Tibial nerve (tissue), 4 donors: ENCODE data around the gene TNS3. TPM values are rescaled to one million over a fixed set of nuclear protein-coding genes. Genes with fewer than 3 reads are reported as not detected.

Source experiments
- DNase-seq, 2 donors: peaks; one replicate each; pipeline ENCODE4 v3.0.0-alpha.2; 2019; ENCODE audit warnings: low spot score in 2 of 2
- H3K27ac ChIP-seq, 4 donors: fragments of 200-600 bp; sonication (generic) in 3 of 4; one replicate each; pipeline ENCODE4 v1.5.1; 2017 to 2019; ENCODE audit warnings: mild to moderate bottlenecking in 1 of 4
- H3K27me3 ChIP-seq, 2 donors: fragments of 200-600 bp; sonication (generic) in 1 of 2; one replicate each; pipeline versions ENCODE4 v1.5.1 to v1.6.0; 2017 to 2019
- H3K36me3 ChIP-seq, 3 donors: fragments of 200-600 bp; sonication (generic); one replicate each; pipeline ENCODE4 v1.5.1; 2018 to 2019
- H3K4me1 ChIP-seq, 4 donors: fragments of 200-600 bp; sonication (generic) in 3 of 4; one replicate each; pipeline ENCODE4 v1.5.1; 2017 to 2019
- H3K4me3 ChIP-seq, 4 donors: fragments of 200-600 bp; sonication (generic) in 3 of 4; one replicate each; pipeline ENCODE4 v1.5.1; 2017 to 2019; ENCODE audit warnings: mild to moderate bottlenecking in 1 of 4, moderate library complexity in 1 of 4
- H3K9me3 ChIP-seq, 4 donors: fragments of 200-600 bp; sonication (generic) in 3 of 4; one replicate each; pipeline ENCODE4 v1.5.1; 2017 to 2019
- EP300 ChIP-seq, 2 donors: sonication (generic); formaldehyde crosslinking; IDR thresholded peaks; one replicate each; pipeline ENCODE4 v1.6.1; 2017; ENCODE audit warnings: antibody characterized with exemption in 2 of 2, mild to moderate bottlenecking in 1 of 2
- POLR2A ChIP-seq, 2 donors: fragments of 450-650 bp; IDR thresholded peaks; one replicate each; pipeline ENCODE4 v1.6.1; 2017; ENCODE audit warnings: antibody characterized with exemption in 2 of 2, mild to moderate bottlenecking in 2 of 2, moderate library complexity in 2 of 2
- WGBS, 2 donors: methylation state at CpG; one replicate each; pipeline ENCODE4 v1.1.5; 2018; 5-methylcytosine and 5-hydroxymethylcytosine counted together
- total RNA-seq, 4 donors: library from RNA; depleted of rRNA; stranded (reverse); fragments of >200 nt; gene quantifications; one replicate each; pipeline ENCODE4 v1.1.0, GENCODE V29; 2016
- TF ChIP-seq, protein P1 (sequence below), 5 experiments: fragments of 200-600 bp in 3 of 5; fragments of 450-650 bp in 2 of 5; sonication (generic) in 3 of 5; IDR thresholded peaks; one replicate each; pipeline ENCODE4 v1.5.1; 2016 to 2019; ENCODE audit warnings: antibody characterized with exemption in 5 of 5, mild to moderate bottlenecking in 3 of 5, moderate library complexity in 2 of 5

The TNS3 gene
- total RNA-seq, 4 donors from 2014 or later: 118 to 142 (median 133) TPM

DNA sequence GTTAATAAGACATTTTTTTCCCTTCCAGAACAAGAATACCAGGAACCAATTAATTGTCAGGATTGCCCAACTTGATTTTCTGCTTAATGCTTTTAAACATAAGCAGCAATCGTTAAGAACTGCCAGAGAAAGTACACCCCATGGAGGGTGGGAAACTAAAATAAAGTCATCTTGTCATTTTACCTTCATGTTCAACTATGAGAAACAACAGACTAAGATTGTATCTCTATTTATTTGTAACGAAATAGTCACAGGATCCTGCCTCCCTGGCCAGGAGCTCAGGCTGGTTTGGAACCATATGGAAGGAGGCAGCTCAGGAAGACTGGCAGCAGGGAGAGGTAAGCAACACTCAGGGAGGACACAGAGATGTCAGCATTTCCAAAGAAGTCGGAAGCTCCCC lies 129.6 kb downstream of the TNS3 start:
- H3K4me1 ChIP-seq: peaks cover 0 to 65% (median 20%) of the 10 kb centered on the region in 4 donors
- 84 to 87% methylated on average over 3 of the region's 3 CpGs for WGBS, 2 donors

DNA sequence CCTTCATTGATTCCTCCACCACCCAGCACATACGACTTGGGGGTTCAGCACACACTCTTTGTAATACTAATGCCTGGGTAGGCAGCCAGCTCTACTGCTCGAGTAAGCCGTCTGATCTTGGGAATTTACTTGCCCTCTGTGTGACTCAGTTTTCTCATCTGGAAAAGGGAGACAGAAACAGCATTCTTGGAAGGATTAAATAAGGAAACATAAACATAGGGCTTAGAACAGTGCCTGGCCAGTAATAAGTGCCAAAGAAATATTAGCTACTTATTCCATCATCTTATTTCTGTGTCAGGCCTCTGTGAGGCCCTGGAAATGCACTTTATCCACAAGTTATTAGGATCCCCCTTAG lies 130.1 kb downstream of the TNS3 start:
- DNase-seq: no peak
- TF ChIP-seq EP300 (IDR thresholded peaks at IDR 0.05) (no peak), POLR2A (IDR thresholded peaks at IDR 0.05) (no peak)
- TF ChIP-seq, protein P1, sequence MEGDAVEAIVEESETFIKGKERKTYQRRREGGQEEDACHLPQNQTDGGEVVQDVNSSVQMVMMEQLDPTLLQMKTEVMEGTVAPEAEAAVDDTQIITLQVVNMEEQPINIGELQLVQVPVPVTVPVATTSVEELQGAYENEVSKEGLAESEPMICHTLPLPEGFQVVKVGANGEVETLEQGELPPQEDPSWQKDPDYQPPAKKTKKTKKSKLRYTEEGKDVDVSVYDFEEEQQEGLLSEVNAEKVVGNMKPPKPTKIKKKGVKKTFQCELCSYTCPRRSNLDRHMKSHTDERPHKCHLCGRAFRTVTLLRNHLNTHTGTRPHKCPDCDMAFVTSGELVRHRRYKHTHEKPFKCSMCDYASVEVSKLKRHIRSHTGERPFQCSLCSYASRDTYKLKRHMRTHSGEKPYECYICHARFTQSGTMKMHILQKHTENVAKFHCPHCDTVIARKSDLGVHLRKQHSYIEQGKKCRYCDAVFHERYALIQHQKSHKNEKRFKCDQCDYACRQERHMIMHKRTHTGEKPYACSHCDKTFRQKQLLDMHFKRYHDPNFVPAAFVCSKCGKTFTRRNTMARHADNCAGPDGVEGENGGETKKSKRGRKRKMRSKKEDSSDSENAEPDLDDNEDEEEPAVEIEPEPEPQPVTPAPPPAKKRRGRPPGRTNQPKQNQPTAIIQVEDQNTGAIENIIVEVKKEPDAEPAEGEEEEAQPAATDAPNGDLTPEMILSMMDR (IDR thresholded peaks at IDR 0.05): no peak
- 38 to 44% methylated on average over 3 of the region's 3 CpGs for WGBS, 2 donors
- Histone ChIP-seq H3K36me3 (no peaks in the 10 kb centered on the region), H3K4me1 (peaks cover 0 to 67% (median 21%) of the 10 kb centered on the region in 4 donors), H3K9me3 (no peaks in the 10 kb centered on the region), H3K27ac (peak overlapping the region in 2 of 4 donors; percentile 84 to 86), H3K4me3 (no peak overlapping the region), H3K27me3 (no peaks in the 10 kb centered on the region)

More for the DNA sequence above, 129.6 kb downstream of the TNS3 start:
- Histone ChIP-seq H3K27ac (peak overlapping the region in 3 of 4 donors; percentile 56 to 86 (median 84)), H3K4me3 (peak overlapping the region in 1 of 4 donors; percentile 17), H3K36me3 (no peaks in the 10 kb centered on the region), H3K9me3 (no peaks in the 10 kb centered on the region), H3K27me3 (no peaks in the 10 kb centered on the region)
- DNase-seq: no peak
- no peak for TF ChIP-seq EP300 (IDR thresholded peaks at IDR 0.05)
- no peak for TF ChIP-seq POLR2A (IDR thresholded peaks at IDR 0.05)

GRCh38 chr7:47449810-47450590 lies 131.9 kb downstream of the TNS3 start:
- TF ChIP-seq, protein P1 (IDR thresholded peaks at IDR 0.05): no peak
- TF ChIP-seq POLR2A (IDR thresholded peaks at IDR 0.05) (no peak), EP300 (IDR thresholded peaks at IDR 0.05) (no peak)
- Histone ChIP-seq H3K27ac (peak overlapping the region in 2 of 4 donors; percentile 40 to 84), H3K9me3 (no peaks in the 10 kb centered on the region), H3K27me3 (no peaks in the 10 kb centered on the region), H3K4me1 (peaks cover 0 to 78% (median 28%) of the 10 kb centered on the region in 4 donors), H3K36me3 (no peaks in the 10 kb centered on the region), H3K4me3 (no peak overlapping the region)
- no peak for DNase-seq
- 78 to 79% methylated on average over 11 of the region's 11 CpGs for WGBS, 2 donors

DNA sequence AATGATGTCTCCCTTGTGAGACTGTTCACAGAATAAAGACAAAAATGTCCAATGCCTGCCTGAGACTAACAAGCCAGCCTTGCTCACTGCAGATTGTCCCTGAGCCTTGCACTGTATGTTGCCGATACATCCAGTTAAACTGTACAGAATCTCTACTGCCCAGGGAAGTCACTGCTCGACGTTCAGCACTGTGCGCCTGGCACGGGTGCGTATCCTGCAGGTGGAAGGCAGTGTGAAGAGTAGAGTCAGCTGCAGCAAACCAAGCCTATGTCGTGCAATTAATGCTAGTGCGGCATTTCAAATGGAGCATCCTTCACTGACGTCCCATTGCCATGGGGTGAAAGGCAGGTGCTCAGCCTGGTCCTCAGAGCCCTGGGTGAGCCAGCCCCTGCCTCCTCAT lies 132.9 kb downstream of the TNS3 start:
- no peak for DNase-seq
- Histone ChIP-seq H3K36me3 (no peaks in the 10 kb centered on the region), H3K9me3 (no peaks in the 10 kb centered on the region), H3K4me1 (peaks cover 0 to 78% (median 27%) of the 10 kb centered on the region in 4 donors), H3K4me3 (no peak overlapping the region), H3K27me3 (no peaks in the 10 kb centered on the region), H3K27ac (no peak overlapping the region)
- WGBS, 2 donors: 83 to 84% methylated on average over 9 of the region's 9 CpGs
- TF ChIP-seq, protein P1 (IDR thresholded peaks at IDR 0.05): no peak
- TF ChIP-seq POLR2A (IDR thresholded peaks at IDR 0.05): no peak
- TF ChIP-seq EP300 (IDR thresholded peaks at IDR 0.05): no peak

DNA sequence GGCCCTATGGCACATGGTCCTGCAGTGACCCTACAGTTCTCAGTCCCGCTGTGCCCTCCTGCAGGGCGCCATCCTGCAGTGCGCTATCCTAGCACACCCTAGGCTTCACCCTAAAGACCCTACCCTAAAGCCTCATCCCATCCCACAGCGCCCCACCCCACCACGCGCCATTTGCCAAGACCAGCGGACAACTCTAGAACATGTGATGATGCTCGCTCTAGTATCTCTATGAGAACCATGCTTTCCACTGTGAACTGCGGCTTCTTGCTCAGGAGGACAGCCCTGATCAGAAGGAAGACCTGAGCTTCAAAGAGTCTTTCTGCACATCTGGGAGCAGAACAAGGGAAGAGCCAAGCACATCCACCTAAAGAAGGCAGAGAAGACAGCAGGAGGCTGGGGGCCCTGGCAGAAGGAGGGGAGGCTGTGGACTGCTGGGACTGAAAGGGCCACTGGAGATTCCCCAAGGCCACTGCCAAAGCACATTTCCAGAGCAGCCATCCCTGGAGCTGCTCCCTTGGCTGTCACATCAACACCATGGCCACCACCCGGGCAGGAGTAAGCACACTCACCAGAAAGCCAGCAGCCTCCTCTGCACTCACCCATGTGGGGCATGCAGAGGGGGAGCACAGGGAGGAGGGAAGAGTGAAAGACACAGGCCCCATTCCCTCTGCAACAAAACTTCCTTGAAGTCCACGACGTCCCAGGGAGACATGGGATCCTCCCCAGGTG lies 134.1 kb downstream of the TNS3 start:
- H3K4me3 ChIP-seq: no peak overlapping the region
- no peaks in the 10 kb centered on the region for H3K36me3 ChIP-seq
- H3K27ac ChIP-seq: peak overlapping the region in 1 of 4 donors; percentile 21
- H3K27me3 ChIP-seq: no peaks in the 10 kb centered on the region
- WGBS, 2 donors: 89 to 95% methylated on average over 12 of the region's 12 CpGs
- DNase-seq: no peak
- no peaks in the 10 kb centered on the region for H3K9me3 ChIP-seq
- H3K4me1 ChIP-seq: peaks cover 0 to 72% (median 17%) of the 10 kb centered on the region in 4 donors
- TF ChIP-seq, protein P1 (IDR thresholded peaks at IDR 0.05): no peak
- no peak for TF ChIP-seq POLR2A (IDR thresholded peaks at IDR 0.05)
- TF ChIP-seq EP300 (IDR thresholded peaks at IDR 0.05): no peak
